Colon (tissue), 2 donors: ENCODE measurements around the gene ZNF487.
"Not testable (repeated sequence)": the region's sequence is repeated elsewhere in the genome, so short reads cannot be mapped to it uniquely, and the experiment has no call there.

ENCODE experiments used
- FAIRE-seq: peaks from 2 replicates; lab custom pipeline; 2012; peaks lifted over from hg19 to GRCh38; lab: Jason Lieb, UNC
- donor health status: control.
- donor health status: control.

Gene ZNF487

DNA sequence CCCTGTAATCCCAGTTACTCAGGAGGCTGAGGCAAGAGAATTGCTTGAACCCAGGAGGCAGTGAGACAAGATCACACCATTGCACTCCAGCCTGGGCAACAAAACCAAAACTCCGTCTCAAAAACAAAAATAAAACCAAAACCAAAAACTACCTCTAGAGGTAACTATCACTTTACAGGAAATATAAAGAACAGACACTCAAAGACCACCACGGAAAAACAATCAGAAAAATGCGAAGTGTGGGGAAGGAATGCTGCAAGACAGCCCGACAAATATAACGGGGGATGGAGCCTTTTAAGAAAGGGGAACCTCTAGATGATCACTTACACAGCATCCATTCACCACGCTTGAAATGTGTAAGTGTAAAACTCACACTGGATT is 32.2 kb upstream of the ZNF487 start:
- FAIRE-seq, result no peak

DNA sequence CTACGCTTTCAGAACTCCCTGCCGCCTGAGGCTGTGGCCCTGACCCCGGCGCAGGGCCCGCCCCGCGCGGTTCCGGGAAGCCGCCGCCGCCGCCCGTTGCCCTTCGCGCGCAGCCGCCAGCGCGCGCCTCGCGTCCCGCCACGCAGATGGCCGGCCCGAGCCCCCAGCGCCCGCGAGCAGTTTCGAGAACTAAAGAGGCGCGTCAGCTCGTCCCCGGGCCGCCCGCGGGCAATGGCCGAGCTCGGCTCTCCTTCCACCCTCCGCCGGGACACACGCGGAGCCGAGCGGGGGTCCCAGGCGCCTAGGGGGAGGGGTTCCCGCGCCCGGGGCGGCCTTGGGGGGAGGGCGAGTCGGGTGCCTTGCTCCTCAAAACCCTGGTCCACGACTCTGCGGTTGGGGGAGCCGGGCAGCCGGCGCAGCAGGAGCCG is 29.7 kb upstream of the ZNF487 start:
- no peak for FAIRE-seq

DNA sequence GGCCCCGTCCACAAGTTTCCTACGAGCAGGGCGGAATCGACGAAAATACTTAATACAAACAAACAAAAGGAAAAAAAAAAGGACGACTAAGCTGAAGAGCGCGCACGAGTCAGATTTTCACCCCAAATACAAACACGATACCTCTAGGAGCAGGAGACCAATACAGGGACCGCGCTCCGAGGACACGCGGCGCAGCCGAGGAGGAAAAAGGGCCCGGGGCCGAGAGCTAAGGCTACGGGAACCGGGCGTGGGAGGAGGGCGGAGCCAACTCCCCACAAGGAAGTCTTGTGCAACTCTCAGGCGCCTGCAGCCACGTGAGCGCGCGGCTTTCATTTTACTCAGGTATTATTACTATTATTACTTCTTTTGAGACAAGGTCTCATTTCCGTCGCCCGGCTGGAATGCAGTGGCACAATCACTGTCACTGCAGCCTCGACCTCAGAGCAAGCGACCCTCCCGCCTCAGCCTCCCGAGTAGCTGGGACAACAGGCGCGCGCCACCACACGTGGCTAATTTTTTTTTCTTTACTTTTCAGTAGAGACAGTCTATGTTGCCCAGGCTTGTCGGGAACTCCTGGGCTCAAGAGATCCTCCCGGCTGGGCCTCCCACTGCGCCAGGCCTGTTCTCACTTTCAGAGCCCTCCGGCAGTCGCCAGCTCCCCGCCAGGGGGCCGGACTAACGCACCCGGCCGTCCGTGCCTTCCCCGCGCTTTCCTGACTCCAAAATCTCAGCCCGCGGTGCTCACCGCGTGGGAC is 29.2 kb upstream of the ZNF487 start:
- no peak for FAIRE-seq

DNA sequence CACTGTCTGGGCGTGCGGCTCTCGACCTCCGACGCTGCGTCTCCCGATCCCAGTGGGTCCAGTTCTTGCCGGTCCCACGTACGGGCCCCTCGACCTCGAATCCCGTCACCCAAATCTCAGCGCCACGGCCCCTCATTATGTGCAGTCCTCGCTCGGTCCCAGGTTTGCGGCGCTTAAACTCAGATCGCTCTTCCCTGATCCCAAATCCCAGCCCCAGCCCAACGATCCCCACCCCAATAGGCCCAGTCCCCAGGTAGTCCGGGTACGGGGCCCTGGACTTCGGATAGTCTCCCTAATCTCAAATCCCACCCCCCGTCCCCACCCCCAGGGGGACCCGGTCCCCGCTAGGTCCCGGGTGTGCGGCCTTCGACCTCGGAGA is 28.6 kb upstream of the ZNF487 start:
- FAIRE-seq, result no peak

DNA sequence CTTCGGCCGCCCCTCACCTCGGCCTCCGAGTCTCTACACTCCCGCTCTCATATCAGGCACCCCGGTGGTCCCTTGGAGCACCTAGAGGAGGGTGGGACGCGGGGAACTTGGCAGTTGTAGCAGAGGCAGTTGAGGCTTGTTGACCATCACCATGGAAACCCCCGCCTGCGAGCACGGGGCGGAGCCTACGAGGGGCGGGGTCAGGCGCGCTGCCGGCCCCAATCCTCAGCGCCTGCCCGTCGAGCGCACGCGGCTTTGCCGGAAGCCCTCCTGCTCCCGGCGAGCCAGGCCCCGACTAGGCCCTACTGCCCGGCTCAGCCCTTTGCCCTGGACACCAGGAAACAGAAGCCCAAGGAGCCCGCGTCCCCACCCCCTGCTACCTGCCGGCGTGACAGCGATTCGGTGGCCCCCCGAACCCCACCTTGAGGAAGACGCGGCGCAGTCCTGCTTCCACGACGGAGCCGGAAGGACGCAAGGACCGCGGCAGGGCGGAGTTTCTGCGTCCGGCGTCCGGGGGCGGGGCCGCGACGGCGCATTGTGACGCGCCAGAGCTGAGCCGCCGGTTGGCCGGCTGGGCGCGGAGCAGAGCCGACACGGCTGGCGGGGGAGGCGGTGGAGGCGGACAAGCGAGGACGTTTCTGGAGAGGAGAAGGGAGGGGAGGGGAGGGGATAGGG is 28.1 kb upstream of the ZNF487 start, which contains the start of gene HNRNPF:
Gene HNRNPF, minus strand, starts transcription at position 477 of the 675 bp plus-strand sequence. CDS start 21,302 bp downstream, outside the sequence.
- no peak for FAIRE-seq

DNA sequence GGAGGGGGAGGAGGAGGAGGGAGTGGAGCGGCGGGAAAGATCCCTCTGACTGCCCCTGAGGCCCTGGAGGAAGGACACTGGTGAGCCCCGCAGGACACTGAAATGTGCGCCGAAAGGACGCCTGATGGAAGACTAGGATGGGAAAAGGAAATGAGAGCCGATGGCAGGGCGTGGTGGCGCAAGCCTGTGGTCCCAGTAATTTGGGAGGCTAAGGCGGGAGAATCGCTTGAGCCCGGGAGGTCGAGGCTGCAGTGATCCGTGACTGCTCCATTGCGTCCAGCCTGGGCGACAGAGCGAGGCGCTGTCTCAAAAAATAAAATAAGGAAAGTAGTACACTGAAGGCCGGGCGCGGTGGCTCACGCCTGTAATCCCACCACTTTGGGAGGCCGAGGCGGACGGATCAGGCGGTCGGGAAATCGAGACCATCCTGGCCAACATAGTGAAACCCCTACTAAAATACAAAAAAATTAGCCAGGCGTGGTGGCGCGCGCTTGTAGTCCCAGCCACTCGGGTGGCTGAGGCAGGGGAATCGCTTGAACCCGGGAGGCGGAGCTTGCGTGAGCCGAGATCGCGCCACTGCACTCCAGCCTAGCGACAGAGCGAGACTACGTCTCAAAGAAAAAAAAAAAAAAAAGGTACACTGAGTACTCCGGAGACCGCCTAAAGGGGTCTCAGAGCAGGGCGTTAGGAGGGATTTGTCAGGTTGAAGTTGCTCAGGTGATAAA is 27.4 kb upstream of the ZNF487 start:
- no peak for FAIRE-seq

DNA sequence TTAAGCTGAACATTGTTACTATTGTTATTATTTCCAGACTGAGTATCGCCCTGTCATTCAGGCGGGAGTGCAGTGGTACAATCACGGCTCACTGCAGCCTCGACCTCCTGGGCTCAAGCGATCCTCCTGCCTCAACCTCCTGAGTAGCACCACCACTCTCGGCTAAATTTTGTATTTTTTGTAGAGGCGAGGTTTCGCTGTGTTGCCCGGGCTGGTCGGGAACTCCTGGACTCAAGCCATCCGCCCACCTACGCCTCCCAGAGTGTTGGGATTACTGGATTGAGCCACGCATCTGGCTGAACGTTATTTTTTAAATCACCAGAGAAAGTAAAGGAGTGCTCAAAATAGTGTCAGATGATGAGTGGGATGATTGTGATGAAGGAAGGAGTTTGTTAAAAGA is 26.6 kb upstream of the ZNF487 start:
- no peak for FAIRE-seq

DNA sequence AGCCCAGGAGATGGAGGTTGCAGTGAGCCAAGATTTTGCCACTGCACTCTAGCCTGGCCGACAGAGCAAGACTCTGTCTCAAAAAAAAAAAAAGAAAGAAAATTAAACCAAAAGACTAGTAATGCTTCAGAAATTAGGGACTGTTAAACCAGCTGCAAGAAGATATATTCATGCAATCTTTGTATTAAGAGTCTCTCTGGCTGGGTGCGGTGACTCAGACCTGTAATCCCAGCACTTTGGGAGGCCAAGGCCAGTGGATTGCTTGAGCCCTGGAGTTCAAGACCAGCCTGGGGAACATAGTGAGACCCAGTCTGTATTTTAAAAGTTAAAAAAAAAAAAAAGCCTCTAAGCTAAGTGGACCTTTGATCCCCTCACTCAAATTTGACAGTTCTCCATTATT is 25.4 kb upstream of the ZNF487 start:
- no peak for FAIRE-seq

DNA sequence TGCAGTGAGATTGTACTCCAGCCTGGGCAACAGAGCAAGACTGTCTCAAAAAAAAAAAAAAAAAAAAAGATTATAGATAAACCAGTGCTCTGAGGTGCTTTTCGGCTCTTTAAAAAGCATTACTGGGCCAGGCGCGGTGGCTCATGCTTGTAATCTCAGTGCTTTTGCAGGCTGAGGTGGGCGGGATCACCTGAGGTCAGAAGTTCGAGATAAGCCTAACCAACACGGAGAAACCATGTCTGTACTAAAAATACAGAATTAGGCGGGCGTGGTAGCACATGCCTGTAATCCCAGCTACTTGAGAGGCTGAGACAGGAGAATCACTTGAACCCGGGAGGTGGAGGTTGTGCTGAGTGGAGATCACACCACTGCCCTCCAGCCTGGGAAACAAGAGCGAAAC is 21.4 kb upstream of the ZNF487 start:
- FAIRE-seq, result no peak

DNA sequence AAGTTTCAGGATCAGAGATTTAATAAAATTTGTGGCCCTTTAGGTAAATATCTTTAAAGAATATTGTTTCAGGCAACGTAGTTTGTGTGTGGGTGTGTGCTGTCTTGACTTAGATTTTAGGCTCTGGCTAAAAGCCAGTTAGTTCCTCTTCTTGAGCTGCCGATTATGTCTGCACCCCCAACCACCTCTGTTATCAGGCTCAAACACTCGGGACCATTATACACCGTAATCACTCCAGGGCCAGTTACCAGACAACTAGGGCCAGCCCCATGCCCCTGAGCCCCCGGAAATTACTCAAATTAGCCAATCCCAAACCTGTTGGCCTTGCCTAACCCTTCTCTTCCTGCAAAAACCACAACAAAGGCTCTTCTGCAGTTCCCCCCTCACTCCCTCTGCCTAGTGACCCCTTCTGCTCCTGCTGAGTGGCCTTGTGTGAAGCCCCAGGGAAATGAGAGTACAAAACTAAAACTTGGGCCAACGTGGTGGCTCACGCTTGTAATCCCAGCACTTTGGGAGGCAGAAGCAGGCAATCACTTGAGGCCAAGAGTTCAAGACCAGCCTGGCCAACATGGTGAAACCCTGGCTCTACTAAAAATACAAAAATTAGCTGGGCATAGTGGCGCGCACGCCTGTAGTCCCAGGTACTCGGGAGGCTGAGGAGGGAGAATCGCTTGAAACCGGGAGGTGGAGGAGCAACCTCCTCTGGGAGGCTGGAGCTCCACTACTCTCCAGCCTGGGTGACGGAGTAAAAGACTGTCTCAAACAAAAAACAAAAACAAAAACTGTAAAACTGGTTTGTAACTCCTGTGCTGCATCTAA is 18.8 kb upstream of the ZNF487 start:
- no peak for FAIRE-seq

DNA sequence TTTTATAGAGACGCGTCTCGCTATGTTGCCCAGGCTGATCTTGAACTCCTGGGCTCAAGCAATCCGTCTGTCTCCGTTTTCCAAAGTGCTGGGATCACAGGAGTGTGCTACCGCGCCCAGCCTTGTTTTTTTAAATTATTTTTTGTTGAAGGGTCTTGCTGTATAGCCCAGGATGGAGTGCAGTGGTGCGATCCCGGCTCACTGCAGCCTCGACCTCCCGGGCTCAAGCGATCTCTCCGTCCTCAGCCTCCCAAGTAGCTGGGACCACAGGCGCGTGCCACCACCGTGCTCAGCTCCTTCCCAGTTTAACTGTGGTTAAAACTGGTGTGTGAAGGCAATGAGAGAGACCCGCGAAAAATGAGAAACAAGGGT is 16.9 kb upstream of the ZNF487 start:
- FAIRE-seq, result no peak

DNA sequence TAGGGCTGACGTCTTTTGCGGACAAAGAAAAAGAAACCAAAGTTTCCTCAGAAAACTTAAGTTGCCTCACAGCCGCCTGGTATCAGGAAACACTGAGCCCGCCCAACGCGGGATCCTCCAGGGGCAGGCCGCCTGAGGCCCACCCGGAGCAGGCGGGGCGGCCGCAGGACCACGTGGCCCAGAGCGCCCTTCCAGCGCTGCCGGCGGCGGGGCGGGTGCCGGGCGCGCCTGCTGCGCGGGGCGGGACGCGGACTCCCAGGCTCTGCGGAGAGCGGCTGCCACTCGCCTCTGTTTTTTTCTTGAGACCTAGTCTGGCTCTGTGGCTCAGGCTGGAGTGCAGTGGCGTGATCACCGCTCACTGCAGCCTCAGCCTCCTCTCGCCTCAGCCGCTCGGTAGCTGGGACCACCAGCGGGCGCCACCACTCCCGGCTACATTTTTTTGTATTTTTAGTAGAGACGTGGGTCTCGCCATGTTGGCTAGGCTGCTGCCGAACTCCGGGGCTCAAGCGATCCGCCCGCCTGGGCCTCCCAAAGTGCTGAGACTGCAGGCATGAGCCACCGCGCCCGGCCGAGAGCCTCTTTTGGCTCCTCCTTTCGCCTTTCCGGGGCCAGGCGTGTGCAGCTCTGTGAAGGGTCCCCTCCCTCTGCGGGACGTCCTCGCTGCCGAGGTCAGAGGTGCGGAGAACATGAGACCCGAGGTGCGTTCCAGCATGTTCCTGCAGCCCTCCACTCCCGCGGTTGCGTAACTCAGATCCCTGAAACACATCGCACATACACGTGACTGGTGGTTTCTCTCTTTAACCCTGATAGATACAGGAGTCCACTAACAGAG is 16.3 kb upstream of the ZNF487 start:
- FAIRE-seq, result no peak

DNA sequence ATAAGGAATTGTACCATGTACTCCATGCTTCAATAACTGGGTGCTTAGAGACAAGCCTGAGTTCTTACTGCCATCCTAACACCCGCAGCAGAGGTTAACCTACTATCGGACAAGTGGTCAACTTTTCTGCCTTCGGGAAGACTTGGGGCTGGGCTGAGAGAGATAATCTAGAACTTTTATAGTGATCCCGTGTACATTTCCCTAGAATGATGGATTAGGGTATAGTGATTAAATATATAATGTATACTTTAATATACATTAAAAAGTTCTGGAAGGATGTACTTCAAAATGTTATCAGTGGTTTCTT is 15.8 kb upstream of the ZNF487 start:
- no peak for FAIRE-seq

DNA sequence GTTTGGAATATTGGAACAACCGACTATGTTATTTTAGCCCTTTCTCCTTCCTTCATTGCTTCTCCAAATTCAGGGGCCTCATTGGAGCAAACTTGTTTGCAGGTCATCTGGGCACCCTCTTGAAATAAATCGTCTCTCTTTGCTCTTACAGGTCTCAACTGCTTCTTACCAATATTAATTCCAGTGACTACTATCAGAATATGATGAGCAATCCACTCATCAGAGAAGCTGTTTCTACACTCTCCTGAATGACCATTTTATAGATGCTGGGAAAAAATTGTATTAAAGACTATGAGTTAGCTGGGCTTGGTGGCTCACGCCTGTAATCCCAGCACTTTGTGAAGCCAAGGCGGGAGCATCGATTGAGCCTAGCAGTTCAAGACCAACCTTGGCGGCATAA is 15.4 kb upstream of the ZNF487 start:
- FAIRE-seq, result no peak

DNA sequence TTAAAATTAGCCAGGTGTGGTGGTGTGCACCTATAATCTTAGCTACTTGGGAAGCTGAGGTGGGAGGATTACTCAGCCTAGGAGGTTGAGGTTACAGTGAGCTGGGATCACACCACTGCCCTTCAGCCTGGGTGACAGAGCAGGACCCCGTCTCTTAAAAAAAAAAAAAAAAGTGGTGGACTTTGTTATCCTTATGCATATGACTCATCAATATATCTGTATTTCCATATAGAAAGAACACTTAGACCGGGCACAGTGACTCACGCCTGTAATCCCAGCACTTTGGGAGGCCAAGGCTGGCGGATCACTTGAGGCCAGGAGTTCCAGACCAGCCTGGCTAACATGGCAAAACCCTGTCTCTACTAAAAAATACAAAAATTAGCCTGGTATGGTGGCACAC is 15.0 kb upstream of the ZNF487 start:
- not testable (repeated sequence) for FAIRE-seq

DNA sequence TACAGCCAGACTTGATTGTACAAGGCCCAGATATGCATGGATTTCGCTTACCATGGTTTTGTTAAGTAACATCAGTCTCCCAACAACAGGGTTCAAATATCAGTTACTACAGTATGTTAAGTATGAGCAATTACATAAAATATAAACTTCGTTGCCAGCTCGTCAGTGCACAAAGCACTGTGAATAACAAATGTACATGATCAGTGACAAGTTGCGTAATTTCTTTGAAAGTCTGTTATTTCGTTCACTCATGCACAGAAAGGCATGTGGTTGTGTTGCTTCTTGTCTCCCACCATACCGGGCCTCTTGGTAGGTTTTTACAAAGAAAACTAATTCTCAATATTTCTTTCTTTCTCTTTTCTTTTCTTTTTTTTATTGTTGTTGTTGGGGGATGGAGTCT is 12.5 kb upstream of the ZNF487 start:
- no peak for FAIRE-seq

DNA sequence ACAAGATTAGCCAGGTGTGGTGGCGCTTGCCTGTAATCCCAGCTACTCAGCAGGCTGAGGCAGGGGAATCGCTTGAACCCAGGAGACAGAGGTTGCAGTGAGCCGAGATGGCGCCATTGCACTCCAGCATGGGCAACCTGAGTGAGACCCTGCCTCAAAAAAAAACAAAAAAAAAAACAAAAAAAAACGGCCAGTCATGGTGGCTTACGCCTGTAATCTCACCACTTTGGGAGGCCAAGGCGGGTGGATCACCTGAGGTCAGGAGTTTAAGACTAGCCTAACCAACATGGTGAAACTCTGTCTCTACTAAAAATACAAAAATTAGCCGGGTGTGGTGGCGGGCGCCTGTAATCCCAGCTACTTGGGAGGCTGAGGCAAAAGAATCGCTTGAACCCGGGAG is 10.4 kb upstream of the ZNF487 start:
- FAIRE-seq, result not testable (repeated sequence)

DNA sequence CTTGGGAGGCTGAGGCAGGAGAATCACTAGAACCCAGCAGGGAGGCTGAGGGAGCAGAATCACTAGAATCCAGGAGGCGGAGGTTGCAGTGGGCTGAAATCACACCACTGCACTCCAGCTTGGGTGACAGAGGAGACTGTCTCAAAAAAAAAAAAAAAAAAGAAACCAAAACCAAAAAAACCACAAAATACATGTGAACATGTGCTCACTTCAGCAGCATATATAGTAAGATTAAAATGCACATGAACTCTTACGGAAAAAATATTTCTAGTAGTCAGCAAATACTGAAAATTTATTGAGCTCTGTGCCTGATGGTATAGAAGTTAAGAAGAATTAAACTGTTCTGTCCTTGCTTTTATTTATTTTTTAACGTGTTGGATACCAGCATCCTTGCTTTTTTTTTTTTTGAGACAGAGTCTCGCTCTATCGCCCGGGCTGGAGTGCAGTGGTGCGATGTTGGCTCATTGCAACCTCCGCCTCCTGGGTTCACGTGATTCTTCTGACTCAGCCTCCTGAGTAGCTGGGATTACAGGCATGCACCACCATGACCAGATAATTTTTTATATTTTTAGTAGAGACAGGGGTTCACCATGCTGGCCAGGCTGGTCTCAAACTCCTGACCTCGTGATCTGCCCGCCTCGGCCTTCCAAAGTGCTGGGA is 9.6 kb upstream of the ZNF487 start:
- FAIRE-seq, result no peak

DNA sequence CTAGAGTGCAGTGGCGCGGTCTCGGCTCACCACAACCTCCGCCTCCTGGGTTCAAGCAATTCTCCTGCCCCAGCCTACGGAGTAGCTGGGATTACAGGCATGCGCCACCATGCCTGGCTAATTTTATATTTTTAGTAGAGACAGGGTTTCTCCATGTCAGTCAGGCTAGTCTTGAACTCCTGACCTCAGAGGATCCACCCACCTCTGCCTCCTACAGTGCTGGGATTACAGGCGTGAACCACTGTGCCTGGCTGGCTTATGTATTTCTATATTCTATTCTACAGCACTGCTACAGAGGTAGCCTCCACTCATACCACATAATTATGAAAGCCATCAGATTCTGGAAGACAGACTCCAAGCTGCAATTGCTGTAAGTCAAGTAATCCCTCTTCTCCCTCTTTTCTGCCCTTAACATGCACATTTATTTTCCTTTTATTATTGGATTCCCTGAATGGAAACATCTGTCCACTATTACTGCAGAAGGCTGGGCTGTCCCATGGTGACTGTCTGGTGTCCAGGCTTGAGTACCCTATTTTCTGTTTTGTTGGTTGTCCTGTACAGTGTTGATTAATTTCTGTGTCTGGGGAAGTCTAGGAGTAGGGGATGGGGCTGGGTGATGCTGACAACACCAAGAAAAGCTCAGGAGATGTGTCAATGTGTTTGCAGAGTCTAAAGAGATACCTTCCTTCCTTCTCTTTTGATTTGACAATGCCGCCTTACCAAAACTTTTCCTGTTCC is 5.8 kb upstream of the ZNF487 start:
- FAIRE-seq, result no peak

DNA sequence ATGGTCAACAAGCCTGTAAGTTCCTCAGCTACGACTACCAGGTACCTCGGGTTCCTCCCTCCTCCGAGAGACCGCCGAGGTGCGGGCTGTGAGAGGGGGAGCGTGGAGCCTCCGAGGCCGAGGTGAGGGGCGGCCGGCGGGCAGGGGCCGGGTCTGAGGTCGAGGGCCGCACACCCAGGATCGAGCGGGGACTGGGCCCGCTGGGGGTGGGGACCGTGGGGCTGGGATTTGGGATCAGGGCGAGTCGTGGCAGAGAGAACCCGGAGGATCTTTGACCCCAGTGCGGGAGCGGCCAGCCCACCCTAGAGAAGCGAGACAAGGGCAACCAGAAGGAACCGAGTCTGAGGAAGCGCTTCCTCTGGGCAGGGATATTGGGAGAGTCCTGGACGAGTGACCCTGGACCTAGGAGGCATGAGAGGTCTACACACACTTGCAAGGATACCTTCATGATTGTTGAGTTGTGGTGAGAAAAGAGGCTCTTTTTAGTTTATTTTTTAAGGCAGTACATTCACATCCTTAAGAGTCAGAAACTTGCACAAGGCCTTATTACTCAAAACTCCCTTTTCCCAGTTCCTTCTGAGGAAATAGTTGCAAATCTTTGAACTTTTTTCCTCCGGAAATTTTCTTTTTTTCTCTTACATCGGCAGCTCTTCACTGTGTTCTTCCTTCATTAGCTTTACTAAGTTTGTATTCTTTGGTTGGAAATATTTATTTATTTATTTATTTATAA is 395 bp downstream of the ZNF487 start:
- no peak for FAIRE-seq
